ENCODE results near the gene C1QTNF8.

DNA sequence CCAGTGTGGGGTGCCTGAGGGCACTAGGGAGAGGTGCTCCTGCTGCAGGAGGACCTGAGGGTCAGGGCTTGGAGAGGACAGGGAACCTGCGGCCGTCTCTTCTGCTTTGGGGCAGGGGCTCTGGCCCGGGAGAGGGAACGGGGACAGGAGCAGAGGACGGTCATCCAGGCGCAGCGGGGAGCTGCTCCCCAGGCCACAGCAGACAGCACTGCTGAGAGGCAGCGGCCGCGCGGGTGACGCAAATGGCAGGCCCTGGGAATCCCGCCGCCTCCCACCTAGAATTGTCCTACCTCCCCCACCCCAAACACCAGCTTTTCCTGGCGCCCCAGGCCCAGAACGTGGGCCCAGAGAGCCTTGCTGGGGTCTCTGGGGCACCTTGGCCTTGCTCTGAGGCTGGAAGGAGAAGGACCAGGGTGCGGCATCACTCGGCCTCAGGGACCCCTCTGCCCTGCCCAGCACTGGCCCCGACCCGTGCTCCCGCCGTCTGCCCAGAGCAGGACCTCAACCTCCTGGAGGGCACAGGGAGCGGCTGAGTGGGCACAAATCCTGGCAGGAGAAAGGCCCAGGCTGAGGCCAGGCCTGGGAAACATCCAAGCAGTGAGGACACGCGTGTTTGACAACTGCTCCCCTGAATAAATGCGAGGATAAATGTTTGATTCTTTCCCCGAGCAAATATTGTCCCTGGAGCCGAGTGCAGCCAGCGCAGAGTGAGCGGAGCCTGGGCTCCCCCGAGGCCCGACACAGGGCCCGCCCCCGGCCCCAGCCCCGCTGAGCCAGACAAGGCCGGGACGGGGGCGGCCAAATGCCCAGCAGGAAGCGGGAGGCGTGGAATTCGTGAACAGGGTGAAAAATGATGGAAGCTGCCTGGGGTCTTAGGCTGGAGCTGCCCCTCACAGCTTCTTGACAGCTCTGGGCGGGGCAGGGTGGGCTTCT lies 15.0 kb downstream of the C1QTNF8 start:
- TF ChIP-seq CTCF (IDR thresholded peaks at IDR 0.05) (no peak), EZH2 (IDR thresholded peaks at IDR 0.05; ENCODE audit: borderline replicate concordance, insufficient read depth, low read depth, low read length, poor library complexity, severe bottlenecking) (no peak)

Data from B cell (primary cell).